HL-60/S4 treated with phorbol 12-myristate 13-acetate at 8.2 ng/mL for 4 days and 3 days (cell line): ENCODE results near the gene ZNF577.
"Not testable (repeated sequence)": the region's sequence is repeated elsewhere in the genome, so short reads cannot be mapped to it uniquely, and the experiment has no call there.

Experiments
- in situ Hi-C: fragments of 300-500 bp; cut with MboI; formaldehyde crosslinking; loops from 2 replicates; pipeline ENCODE4 v1.15.0; 2022; ENCODE audit warnings: low sequenced_read_pairs

The ZNF577 gene

DNA sequence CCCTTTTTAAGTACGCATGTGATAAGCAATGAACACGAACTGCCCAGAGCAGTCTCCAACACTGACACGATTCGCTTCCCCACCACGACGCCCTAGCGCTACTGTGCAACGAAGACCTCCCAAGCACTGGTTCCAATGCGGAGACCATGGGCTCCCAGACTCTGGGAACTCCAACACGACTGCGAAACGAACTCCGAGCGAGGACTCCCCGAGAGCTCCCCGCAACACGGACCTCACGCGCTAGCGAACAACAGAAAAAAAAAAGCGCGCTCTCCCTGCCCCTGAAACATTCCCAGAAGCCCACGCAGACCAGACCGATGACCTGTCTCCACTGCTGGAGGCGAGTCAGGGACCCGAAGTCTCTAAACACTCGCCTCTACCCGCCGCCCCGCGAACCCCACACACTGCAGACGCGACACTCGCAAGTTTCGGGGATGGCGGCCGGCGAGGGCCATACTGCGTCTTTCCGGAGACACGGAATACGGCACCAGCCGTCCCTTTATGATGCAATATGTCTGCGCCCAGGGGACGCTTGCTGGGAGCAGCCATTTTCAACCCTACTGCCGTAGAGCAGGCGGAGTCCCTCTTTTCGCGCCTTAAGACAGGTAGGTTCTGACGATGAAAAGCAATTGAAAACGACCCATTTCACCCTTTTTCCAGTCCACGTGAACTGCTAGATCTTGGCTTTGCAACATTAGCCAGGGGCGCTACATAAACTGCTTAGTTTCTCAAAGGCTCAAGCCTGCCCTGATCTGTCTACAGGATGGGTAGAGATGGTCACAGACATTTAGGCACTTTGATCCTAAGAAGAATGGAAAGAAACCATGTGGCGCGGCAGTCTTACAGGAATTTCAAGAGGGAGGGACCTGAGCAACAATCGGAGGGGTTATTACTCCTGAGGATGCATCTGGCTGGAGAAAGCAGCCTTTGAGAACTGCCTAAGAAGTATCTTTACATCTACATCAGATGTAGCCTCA, at the start of gene ZNF577:
Gene ZNF577 (minus strand): TSS at position 430 of the 977 bp plus-strand sequence. CDS start 7,569 bp downstream, outside the sequence.
- in situ Hi-C loops: no loop called here

DNA sequence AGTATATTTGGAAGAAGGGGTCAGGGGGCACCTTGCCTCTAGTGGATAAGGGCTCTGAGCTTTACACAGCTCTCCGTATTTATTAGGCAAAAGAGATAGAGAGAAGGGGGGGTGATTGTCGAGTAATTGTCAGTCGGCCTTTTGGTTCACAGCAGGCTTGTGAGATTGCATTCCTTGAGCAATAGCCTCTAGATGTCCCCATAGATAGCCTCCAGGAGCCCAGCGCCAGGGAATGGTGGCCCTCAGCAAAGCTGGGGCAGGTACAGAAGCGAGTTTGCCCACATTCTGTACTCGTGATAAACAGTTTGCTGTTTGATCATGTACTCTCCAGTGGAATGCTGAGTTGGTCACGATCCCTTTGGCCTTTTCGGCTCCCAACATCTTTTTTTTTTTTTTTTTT, 44.2 kb upstream of the ZNF577 start:
- in situ Hi-C loops: no loop called here

DNA sequence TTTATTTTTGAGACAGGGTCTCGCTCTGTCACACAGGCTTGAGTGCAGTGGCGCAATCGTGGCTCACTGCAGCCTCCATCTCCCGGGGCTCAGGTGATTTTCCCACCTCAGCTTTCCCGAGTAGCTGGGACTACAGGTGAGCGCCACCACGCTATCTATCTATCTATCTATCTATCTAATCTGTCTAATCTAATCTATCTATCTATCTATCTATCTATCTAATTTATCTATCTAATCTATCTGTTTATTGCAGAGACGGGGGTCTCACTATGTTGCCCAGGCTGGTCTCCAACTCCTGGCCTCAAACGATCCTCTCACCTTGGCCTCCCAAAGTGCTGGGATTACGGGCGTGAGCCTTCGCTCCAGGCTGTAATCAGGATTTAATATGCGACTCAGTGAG, 40.1 kb upstream of the ZNF577 start:
- in situ Hi-C loops: no loop called here

GRCh38 chr19:51926784-51927741, 39.3 kb upstream of the ZNF577 start, which contains the start of gene ZNF613:
Gene ZNF613, plus strand, starts transcription at chr19:51927472. Its CDS starts 8,749 bp downstream, at chr19:51936221.
- in situ Hi-C loops: no loop called here

GRCh38 chr19:51926426-51926783, 38.7 kb upstream of the ZNF577 start:
- in situ Hi-C loops: no loop called here

DNA sequence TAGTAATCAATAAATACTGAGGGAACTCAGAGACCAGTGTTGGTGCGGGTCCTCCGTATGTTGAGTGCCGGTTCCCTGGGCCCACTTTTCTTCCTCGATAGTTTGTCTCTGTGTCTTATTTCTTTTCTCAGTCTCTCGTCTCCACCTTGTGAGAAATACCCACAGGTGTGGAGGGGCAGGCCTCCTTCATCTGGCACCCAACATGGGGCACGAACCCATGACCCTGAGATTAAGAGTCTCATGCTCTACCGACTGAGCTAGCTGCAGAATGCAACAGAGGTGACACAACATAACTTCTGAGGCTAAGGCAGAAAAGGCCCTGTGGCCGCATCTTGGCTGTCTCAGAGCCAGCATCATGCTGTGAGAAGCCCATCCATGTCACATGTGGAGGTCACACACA, 34.2 kb upstream of the ZNF577 start:
- in situ Hi-C loops: no loop called here

DNA sequence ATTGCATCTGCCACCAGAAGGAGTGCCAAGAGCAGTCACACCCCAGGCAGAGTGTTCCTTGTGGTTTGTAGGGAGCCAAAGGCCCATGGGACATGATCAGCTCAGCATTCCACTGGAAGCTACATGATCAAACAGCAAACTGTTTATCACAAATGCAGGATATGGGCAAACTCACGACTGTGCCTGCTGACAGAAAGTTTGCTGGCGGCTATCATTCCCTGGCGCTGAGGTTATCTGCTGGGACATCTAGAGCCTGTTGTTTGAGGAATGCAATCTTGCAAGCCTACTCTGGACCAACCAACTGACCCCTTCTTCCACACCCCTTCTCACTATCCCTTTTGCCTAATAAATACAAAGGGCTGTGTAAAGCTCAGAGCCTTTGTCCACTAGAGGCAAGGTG, 31.9 kb upstream of the ZNF577 start:
- in situ Hi-C loops: no loop called here

- in situ Hi-C loops: no loop called here
These were observed 28.4 kb upstream of the ZNF577 start for GRCh38 chr19:51916167-51916566.

DNA sequence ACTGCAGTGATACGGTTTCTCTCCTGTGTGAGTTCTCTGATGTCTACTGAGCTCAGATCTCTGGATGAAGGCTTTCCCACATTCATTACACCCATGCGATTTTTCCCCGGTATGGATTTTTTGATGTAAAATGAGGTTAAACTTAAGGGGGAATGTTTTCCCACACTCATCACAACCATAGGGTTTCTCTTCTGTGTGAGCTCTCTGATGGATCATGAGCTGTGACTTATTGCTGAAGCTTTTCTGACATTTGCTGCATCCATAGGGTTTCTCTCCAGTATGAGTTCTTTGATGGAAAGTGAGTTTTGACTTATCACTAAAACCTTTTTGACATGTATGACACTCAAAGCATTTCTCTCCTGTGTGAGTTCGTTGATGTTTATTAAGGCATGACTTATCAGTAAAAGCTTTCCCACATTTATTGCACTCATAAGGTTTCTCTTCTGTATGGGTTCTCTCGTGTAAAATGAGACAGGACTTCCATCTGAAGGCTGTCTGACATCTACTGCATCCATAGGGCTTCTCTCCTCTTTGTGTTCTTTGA, 27.6 kb upstream of the ZNF577 start:
- in situ Hi-C loops: no loop called here

GRCh38 chr19:51907981-51908380, 20.2 kb upstream of the ZNF577 start:
- in situ Hi-C loops: not testable (repeated sequence)

GRCh38 chr19:51906108-51906507, 18.4 kb upstream of the ZNF577 start:
- in situ Hi-C loops: not testable (repeated sequence)

DNA sequence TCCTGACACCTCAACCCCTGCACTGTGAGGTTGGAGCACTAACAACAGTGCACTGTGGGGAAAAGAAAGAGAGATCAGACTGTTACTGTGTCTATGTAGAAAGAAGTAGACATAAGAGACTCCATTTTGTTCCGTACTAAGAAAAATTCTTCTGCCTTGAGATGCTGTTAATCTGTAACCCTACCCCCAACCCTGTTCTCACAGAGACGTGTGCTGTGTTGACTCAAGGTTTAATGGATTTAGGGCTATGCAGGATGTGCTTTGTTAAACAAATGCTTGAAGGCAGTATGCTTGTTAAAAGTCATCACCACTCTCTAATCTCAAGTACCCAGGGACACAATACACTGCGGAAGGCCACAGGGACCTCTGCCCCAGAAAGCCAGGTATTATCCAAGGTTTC, 17.9 kb upstream of the ZNF577 start:
- in situ Hi-C loops: not testable (repeated sequence)

DNA sequence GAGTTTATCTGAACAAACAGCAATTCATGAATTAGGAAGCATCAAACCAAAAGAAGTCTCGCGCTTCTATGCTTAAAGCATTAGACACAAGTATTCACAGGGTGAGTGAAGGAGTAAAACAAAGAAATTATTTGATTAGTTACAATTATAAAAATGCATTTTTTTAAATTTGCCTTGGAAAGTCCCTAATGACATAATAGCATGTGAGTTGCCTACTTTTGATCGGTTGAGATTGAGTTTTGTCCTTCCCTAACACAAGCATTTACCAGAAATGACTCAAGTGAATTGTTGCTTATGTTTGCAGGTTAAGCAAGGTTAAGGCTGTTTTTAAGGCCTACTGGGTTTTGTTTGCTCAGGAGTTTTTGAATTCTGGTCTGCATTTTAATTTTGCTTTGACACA, 17.5 kb upstream of the ZNF577 start:
- in situ Hi-C loops: no loop called here

DNA sequence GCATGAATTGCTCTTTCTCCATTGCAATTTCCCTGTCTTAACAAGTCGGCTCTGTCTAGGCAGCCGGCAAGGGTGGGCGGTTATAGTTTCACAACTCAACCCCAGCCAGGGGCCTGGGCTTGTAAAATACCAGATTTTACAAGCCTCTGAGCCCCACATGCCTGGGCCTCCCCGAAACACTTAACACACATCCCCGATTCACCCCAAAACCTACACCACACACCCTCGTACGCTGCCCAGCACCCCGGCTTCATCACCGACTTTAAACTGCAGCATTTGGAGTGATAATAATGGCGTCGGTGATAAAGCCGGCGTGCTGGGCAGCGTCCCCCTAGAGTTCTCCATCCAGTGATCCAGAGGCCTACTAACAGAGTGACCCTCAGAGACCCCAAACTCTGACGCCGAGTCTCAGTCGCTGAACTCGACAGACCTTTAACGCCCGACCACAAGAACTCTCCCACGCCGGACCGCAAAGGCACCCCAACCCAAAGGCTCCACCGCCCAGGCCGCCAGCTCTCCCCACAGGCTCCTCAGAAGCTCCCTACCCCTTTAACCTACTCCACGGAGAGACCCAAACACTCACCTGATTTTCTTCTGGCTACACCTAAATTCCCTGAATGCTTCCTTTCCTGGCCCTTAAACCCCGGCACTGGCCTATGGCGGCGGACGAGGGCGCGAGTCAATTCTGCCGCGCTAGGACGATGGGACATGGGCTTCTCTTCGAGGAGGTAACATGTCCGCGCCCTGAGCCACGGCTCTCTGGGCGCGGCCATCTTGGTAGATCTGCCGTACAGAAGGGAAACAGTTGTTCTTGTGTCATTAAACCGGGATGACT, 16.8 kb upstream of the ZNF577 start, which contains the start of gene ZNF649:
Gene ZNF649 (minus strand): TSS at position 687 of the 835 bp plus-strand sequence. CDS start 4,910 bp downstream, outside the sequence.
- in situ Hi-C loops: no loop called here

DNA sequence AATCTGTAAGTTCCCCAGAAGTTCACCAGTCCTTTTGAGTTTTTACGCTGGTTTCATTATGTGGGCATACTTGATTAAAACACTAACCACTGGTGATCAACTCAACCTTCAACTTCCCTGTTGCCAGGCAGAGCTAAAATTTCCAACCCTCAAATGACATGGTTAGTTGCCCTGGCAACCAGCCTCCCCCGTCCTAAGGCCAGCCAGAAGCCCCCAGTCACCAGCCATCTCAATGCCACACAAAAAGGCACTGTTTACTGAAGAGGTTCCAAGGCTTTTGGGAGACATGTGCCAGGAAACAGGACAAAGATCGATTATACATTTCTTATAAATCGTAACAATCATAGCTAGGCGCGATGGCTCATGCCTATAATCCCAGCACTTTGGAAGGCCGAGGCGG, 15.4 kb upstream of the ZNF577 start:
- in situ Hi-C loops: no loop called here

GRCh38 chr19:51901860-51902259, 14.1 kb upstream of the ZNF577 start:
- in situ Hi-C loops: no loop called here

- in situ Hi-C loops: no loop called here
These were observed 3.5 kb upstream of the ZNF577 start for GRCh38 chr19:51891193-51891747.

DNA sequence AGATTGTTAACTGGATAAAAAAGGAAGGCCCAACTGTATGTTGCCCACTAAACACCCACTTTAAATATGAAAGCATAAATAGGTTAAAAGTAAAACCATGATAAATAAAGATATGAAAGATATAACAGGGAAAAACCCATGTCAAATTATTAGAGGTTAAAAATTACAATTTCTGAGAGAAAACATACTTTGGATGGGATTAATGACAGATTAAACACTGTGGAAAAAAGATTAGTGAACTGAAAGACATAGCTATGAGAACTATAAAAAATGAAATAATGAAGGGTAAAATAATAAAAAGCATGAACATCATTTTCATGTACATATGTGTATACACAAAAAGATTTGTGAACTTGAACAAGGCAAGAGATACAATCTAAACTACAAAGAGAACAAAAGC, 2.2 kb upstream of the ZNF577 start:
- in situ Hi-C loops: no loop called here

DNA sequence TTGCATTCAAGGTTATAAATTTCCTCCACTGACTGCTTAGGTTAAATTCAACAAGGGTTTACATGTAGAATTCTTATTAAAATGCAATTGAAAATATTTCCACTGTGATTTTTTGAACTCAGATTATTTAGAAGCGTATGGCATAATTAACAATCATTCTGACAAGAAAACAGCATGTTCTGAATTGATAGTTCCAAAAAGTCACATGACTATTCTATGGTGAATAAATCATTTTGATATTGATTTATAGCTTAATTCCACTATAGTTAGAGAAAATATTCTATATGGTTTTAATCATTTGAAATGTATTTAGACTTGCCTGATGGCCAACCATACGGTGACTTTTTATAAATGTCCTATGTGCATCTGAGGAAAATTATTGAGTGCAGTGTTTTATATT, 3.0 kb downstream of the ZNF577 start:
- in situ Hi-C loops: no loop called here

GRCh38 chr19:51882518-51882917, 5.2 kb downstream of the ZNF577 start:
- in situ Hi-C loops: no loop called here
